ENCODE results near the gene LRRC4C.

The LRRC4C gene

GRCh38 chr11:40421208-40421981 is 1038.1 kb downstream of the LRRC4C start:
- DNase-seq: no peak

DNA sequence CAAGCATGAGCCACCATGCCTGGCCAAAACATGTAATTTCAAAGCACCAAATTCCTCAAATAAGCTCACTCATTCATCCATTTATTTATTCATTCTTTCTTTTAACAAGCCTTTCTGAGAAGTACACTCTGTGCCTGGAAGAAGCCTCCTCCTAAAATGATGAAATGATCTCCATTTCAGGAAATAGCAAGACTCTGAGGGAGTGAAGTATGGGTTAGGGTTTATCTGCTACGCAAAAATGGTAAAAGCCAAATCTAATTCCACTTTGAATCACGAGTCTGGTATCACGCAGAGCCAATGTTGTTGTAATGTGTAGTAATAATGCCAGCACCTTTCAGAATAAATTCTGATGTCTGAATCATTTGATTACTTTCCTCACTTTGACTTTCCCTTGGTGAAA is 1041.8 kb downstream of the LRRC4C start:
- DNase-seq: no peak

- no peak for DNase-seq
These were observed 1052.1 kb downstream of the LRRC4C start for GRCh38 chr11:40407355-40407754.

GRCh38 chr11:40405614-40406013 is 1053.8 kb downstream of the LRRC4C start:
- DNase-seq: no peak

GRCh38 chr11:40403321-40403720 is 1056.1 kb downstream of the LRRC4C start:
- DNase-seq: no peak

DNA sequence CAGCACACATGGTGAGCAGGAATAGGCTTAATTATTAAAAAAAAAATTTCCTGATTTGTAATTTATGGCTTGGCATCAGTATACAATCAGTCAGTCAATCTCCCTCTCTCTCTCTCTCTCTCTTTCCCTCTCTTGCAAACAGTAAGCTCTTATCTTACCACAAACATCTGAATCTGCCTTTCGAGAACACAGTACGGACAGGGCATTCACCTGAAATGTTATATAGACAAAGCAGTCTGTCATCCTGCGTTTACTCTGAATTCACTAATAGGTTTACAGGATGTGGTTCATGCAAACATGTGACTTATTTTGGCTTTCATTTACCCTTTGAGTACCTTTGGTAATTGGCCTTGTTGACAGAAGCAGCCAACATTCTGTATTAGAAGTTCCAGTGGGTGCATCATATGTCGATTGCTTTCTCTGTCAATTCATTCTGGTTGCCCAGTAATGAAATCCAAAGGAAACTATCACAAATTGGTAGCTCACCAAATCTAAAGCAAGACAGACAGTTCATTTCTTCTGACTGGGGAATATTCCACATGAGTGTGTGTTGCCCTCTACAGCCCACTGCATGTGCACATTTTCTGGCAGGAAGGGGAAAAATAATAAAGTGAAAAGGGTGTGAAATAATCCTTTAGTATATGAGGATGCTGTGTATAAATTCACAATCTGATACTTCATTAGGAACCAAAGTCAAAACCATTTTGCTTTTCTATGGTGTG is 1058.2 kb downstream of the LRRC4C start:
- no peak for DNase-seq

- DNase-seq: no peak
These were observed 1062.3 kb downstream of the LRRC4C start for GRCh38 chr11:40397141-40397540.

GRCh38 chr11:40393511-40393910 is 1065.9 kb downstream of the LRRC4C start:
- DNase-seq: no peak

DNA sequence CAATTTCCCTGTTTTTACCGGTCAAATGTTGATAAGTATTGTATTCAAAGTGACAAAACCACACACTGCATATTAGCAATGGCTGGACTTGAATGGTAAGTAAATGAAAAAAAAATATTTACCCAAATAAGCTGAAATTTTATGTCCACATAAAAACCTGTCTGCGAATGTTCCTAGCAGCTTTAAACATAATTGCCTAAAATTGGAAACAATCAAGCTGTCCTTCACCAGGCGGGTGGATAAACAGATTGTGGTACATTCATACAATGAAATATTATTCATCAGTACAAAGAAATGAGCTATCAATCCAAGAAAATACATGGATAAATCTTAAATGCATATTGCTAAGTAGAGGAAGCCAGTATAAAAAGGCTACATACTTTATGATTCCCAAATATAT is 1067.8 kb downstream of the LRRC4C start:
- no peak for DNase-seq

- no peak for DNase-seq
These were observed 1071.2 kb downstream of the LRRC4C start for GRCh38 chr11:40388097-40388818.

- DNase-seq: no peak
These were observed 1072.0 kb downstream of the LRRC4C start for GRCh38 chr11:40387240-40387980.

DNA sequence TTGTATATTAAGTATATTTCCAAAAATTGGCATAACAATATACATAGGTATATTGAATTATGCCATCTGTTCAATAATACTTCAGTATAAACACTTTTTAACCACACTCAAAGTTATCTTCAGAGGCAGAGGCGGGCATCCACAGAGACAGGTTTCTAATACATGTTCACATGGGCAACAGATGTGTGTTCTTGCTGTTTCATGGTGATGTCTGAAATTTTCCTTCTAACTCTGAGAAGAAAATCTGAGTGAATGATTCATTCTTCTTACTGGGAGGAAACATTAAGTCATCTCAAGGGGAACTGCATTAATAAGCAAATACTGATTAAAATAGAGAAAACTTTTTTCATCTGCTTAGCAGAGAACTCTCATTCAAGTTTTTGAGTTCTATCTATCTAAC is 1074.5 kb downstream of the LRRC4C start:
- no peak for DNase-seq

DNA sequence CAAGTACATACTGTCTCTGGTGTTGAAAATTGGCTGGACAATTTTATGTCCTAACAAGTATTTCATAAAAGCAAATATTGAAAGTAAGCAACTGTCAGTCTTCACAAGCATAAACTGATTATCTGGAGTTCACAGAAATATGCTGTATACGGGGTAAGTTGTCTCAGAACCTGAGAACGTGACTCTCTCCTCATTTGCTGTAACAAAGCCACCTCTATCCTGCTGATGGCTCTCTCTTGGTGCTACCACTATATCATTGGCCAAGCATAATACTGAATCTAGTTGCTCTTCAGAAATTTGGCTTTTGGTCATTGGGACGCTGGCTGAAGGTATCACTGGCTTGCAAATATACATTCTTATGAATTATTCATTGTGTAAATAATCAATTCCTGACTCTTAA is 1078.0 kb downstream of the LRRC4C start:
- no peak for DNase-seq

- no peak for DNase-seq
These were observed 1078.6 kb downstream of the LRRC4C start for GRCh38 chr11:40380835-40381234.

DNA sequence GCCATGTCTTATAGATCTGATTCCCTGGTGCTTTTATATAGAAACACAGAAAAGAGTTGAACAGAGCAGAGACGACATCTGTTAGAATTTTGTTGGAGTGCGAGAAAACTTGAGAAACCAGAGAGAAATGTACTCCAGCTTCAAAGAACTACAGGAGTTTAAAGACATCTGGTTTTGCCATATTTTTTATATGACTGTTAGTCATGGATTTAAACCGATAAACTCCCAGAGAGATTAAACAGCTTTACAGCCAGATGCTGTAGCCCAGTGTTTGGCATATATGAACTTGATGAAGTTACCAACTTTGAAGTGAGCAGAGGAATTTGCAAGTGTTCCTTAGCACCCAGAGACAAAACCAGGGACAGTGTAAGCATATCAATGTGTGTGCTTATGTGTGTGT is 1083.1 kb downstream of the LRRC4C start:
- DNase-seq: no peak

GRCh38 chr11:40370821-40371616 is 1088.4 kb downstream of the LRRC4C start:
- DNase-seq: no peak

DNA sequence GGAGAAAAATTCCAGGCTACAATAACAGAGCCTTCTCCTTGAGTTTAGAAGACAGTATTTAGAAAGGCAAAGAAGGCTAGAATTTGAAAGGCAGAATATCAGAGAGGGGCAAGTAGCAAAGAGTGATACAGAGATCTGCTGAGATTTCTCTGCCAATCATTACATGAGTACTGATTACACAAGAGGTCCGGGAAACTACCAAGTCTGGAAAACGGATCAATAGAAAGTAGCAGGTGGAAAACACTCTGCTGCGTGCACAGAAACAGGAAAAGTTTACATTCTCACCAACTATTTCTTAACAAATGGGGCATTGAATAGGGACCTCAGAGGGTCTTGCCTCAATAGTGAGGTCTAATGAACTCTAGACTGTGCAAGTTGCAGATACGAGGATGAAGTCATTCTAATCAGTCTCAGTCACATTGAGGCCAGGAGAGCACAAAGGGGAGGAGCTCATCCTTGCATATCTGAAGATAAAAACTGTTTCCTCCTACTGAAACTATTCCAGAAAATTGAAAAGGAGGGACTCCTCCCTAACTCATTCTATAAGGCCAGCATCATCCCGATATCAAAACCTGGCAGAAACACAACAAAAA is 1099.2 kb downstream of the LRRC4C start:
- DNase-seq: no peak

DNA sequence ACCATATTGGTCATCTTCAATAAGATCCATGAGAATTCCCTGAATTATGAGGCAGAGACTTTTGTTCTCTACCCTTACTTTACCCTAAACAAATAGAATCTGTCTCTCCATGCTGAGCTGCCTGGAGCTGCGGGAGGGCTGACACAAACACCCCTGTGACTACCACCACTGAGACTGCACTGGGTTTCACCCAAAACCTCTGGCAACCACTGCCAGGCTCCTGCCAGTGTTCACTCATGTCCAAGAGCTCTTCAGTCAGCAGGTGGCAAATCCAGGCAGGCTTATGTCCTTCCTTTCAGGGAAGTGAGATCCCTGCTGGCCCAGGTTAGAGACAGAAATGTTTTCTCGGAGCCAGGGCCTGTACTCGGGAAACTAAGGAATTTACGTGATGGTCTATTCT is 1105.3 kb downstream of the LRRC4C start:
- DNase-seq: no peak

DNA sequence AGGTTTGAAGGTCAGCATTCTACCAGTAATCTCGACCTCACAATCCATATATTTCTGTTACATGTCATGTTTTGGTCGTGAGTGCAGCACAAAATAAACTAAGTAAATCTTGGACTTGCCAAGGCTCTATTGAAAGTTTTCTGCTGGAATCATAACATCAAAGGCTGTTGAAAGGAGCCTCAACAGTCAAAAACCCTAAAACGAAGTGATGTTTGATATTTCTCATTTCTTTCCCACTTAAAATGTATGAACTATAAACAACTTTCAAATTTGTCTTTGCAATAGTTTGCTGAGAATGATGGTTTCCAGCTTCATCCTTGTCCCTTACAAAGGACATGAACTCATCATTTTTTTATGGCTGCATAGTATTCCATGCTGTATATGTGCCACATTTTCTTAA is 1118.5 kb downstream of the LRRC4C start:
- DNase-seq: no peak

GRCh38 chr11:40338739-40339138 is 1120.7 kb downstream of the LRRC4C start:
- no peak for DNase-seq

GRCh38 chr11:40338062-40338461 is 1121.4 kb downstream of the LRRC4C start:
- DNase-seq: no peak

- DNase-seq: no peak
These were observed 1122.3 kb downstream of the LRRC4C start for GRCh38 chr11:40337118-40337517.

All from stimulated activated CD8-positive, alpha-beta memory T cell treated with anti-CD3 and anti-CD28 coated beads, Interleukin-4, amount 100 ng/mL, for 48 hours (primary cell).